Esophagus mucosa (tissue), 1 donor: ENCODE data around the gene MYB. TPM values are rescaled to one million over a fixed set of nuclear protein-coding genes. Genes with fewer than 3 reads are reported as not detected.

ENCODE experiments used
- ATAC-seq: fragments of 200-7000 bp; cut with Tn5 transposase; one replicate; pipeline ENCODE4 v1.9.1; 2020
- total RNA-seq: library from RNA; stranded (reverse); gene quantifications from one replicate; pipeline ENCODE4 v1.2.4, GENCODE V29; 2023
- donor health status: DM: yes; HTN: yes; CAD: no.

The MYB gene
- total RNA-seq, 1 donor from 2014 or later = 1.3 TPM

DNA sequence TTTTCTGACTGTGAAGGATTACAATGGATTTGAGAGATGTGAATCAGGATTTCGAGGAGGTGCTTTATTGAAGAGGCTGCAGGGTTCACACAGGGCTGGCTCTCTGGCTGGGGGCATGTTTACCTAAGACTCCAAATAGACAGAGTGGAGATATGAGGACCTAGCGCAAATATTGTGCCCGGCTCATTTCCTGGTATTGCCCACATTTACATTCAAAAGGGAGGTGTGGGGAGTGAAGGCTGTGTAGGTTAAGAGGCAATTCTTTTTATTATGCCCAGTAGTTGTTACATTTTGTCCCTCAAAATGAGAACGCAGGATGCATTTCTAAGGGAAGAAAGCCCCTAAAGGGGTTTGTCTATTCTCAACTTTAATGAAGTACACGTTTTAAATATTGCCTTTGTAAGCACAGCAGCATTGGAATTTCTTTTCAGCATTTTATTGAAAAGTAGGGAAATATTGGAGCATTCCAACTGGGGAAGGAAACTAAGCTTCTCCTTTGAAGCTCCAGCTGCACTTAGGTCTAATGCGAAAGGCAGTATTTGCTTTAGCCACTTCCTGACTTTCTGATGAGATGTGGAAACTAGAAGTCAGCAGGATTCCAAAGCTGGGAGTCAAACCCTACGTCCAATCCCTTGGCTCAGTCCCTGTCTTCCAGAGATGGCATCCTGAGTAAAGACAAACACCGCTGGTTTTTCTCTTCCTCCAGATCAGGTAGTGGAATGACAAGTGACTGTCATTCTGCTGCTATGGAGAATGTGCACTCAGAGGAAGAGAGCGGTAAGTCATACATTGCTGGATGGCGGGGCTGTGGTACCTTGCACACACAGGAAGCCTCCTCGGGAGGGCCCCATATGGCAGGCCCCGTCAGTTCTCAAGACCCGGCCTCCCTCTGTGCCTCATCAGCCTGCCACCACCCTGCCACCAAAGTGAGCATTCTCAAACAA, 70.7 kb downstream of the MYB start:
- ATAC-seq = no peak

DNA sequence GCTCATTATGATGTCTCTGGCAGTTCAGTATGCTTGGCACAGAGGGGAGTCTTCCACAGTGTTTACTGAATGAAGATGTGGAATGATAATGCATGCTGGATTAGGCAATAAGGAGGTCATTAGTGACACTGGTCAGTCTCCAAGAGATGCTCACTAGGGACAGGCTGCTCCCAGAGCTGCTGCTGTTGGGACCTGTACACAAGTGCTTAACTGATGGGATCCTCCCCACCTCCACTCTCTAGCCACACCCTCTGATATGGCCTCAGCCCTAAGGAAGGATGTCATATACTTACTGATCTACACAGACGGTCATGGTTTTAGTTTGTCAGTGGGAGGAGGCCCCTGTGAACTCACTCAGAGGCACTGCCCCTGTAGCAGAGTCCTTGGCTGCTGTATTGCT, 73.4 kb downstream of the MYB start:
- ATAC-seq = no peak

DNA sequence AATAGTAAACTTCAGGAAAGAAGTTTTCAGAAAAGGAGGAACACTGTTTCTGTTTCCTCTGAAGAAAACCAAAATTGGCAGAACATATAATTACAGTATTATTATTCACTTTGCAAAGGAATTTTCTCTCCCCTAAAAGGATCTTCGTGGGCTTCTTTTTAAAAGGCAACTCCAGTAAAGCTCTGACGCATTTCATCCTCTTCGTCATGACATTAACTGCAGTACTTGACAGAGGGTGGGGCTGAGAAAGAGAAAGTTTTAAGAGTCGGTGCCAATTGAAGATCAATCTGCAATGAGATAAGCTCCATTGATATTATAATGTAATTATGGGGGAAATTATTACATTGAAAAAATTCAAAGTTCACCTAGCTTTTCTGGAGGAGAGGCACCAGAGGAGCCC, 75.8 kb downstream of the MYB start:
- no peak for ATAC-seq

DNA sequence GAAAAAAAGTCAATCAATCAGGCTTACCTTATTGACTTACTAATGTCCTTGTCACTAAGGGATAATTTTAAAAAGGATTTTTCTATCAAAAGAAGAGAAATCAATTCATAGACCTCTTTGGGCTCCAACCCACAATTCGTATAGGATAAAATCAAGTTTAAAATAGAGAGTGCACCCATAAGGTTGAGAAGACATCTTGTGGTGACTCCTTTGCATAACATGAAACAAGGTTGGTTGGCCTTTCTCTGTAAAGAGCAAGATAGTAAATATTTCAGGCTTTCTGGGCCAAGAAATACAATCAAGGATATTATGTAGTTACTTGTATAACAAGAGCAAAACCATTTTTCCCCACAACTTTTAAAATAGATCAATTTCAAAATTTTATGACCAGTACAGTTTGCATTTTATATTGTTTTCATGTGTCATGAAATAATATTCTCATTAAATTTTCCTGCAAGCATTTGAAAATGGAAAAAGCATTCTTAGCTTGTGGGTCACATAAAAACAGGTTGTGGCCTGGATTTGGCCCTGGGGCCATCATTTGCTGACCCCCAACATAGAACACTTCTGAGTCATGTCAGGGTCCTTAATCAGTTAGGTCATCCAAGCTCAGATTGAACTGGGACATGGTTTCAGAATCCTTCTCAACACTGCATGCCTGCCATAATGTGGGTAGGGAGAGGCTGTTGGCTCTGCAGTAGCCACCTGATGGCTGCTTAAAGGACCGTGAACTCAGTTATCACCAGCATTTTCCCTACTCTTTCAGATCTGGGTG, 76.7 kb downstream of the MYB start:
- ATAC-seq = no peak

DNA sequence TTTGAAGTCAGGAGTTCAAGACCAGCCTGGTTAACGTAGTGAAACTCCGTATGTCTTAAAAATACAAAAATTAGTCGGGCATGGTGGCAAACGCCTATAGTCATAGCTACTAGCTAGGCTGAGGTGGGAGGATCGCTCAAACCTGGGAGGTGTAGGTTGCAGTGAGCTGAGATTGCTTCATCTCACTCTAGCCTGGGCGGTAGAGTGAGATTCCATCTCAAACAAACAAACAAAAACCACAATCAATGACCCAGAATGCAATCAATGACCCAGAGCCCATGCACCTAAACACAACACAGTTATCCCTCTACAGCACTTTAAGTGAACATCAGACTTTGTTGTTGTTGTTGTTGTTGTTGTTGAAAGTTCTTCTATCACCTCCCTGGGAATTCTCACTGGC, 77.9 kb downstream of the MYB start:
- ATAC-seq = peak; percentile 86

DNA sequence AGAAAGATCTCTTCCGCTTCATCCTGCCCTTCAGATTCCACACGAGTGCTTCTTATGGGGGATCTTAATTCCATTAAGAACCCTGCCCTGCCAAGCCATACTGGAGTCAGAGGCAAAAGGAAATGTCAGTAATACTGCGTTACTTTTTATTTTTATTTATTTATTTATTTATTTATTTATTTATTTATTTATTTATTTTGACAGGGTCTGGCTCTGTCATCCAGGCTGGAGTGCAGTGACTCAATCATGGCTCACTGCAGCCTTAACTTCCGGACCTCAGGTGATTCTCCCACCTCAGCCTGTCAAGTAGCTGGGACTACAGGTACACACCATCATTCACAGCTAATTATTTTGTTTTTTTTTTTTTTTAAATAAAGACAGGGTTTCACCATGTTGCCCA, 79.5 kb downstream of the MYB start:
- ATAC-seq = no peak

DNA sequence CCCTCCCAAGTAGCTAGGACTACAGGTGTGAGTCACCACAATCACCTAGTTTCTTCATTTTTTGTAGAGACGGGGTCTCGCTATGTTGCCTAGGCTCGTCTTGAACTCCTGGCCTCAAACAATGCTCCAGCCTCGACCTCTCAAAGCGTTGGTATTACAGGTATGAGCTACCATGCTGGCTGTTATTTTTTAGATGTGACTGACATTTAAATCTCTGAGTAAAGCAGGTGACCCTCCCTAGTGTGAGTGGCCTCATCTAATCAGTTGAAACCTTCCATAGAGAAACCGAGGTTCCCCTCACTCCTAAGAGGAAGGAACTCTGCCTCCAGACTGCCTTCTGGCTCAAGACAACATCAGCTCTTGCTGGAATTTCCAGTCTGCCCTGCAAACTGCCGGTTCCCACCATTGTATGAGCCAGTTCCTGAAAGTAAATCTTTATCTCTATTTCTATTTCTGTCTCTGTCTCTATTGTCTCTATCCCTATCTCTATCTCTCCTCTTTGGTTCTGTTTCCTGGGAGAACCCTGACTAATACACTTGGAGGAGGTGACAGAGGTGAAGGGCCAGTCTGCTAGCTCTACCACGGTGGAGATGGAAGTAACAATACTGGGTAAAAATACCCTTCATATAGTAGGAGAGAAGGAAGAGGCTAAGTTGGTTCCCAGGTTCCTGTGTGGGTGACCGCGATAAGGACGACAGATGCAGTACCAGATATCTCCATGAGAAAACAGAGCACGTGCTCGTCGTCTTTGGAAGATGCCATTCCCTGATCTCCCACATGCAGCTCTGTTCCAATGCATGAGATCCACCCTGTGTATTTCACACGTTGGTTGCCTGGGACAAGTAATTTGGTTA, 81.0 kb downstream of the MYB start:
- no peak for ATAC-seq

DNA sequence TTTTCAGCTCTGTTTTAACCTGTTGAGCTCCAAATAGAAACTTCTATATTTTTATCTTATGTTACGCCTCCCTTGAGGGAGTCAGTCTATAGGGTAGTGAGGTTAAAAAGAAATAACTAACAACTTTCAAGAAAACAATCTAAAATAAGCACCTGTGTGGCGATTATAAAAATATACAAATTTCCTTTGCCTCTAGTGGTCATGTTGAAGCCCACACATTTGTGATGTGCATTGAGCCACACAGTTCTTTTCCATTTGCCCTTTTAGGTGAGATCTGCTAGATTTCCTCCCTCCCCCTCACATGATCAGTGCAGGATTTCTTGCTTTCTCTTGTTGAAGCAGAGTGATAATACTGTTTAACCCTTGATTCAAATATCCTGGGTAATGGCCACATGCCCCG, 84.2 kb downstream of the MYB start:
- no peak for ATAC-seq

DNA sequence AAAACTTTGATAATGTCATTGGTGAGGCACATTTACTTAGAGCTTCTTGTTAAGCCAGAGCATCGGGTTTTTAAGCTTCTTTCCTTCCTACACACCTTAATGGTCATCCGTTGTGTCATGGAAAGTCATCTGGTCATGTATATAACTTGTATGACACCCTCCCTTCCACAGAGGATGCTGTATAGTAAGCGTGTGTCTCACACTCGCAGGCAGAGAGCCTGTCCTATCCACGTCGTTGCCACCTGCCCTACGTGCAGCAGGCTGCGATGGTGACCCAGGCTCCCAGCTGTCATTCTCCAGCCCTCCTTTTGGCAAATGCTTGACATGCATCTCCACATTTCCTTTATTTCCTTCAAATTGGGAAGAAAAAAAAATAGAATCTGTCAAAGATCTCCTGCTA, 85.6 kb downstream of the MYB start:
- ATAC-seq = peak; percentile 57

DNA sequence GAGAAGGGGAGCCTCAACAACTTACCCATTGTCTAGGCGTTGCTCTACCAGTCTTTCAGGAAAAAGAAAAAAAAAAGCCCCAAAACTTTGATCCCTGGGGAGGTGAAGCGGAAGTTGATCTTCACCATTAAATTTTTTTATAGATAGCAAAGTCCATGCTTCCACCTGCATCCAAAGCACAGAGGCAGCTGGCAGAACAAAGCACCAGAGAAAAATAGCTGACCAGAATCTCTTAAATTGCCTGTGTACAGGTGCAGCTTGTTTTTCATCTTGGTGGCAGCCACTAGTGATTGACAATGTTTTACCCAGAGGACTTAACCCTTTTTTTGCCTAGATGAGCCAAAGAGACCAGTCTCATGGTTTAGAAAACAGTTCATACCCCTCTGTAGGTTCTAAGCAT, 86.0 kb downstream of the MYB start:
- no peak for ATAC-seq

DNA sequence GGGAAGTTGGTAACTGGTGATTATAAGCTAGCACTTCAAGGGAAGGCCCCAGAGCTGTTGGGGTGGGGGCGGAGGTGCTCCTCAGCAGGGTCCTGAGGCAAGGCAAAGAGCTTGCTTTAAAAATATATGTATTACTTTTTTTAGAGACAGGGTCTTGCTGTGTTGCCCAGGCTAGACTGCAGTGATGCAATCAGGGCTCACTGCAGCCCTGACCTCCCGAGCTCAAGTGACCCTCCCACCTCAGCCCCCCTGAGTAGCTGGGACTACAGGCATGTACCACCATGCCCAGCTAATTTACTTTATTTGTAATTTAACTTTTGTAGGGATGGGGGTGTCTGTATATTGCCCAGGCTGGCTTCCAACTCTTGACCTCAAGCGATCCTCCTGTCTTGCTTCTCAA, 87.2 kb downstream of the MYB start:
- no peak for ATAC-seq

DNA sequence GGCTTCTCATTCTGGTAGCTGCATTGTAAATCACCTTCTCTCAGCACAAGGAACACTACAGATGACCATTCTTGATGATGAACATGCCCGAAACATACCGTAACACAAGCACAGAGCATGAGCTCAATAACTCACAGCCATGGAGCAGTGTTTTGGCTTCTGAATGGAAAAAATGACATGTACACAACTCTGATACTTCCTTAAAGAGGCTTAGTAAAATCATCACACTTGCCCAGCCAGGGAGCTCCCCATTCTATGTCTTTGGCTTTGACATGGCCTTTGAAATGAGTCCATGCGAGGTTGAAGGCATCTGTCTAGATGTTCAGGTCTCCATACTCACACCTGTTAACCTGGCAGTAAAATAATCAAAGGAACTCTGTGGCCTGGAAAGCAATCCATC, 87.6 kb downstream of the MYB start:
- no peak for ATAC-seq

Other genes with a start within 250 kb of the MYB start
- gene ALDH8A1, start 231.2 kb upstream of the MYB start, total RNA-seq = 0.16 TPM
- 47.0 TPM for gene HBS1L, start 126.5 kb upstream of the MYB start, total RNA-seq